AG08395 (cell line): ENCODE data around the gene SLC39A11.
A peak's percentile ranks its signal among the peaks of the same experiment; 100 is the strongest.
"Not testable (repeated sequence)": the region's sequence is repeated elsewhere in the genome, so short reads cannot be mapped to it uniquely, and the experiment has no call there.

Source experiments
- DNase-seq: peaks from one replicate; pipeline ENCODE4 v3.0.0; 2012; ENCODE audit warnings: mixed read lengths, low spot score

The SLC39A11 gene

GRCh38 chr17:73007407-73007806 is 85.1 kb downstream of the SLC39A11 start:
- no peak for DNase-seq

DNA sequence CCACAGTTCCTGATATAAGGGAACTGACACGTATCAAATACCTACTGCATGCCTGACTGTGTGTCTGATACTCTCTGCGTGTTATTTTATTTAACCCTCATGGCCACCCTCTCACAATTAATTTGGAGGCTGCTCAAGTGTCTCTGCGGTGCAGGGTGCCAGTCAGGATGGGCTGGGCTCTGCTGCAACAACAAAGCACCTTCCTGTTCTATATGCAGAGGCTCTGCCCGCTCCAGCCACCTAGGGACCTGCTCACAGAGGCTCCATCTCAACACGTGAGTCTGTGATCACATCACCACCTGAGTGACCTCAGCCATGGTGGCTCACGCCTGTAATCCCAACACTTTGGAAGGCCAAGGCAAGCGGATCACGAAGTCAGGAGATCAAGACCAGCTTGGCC is 87.1 kb downstream of the SLC39A11 start:
- no peak for DNase-seq

DNA sequence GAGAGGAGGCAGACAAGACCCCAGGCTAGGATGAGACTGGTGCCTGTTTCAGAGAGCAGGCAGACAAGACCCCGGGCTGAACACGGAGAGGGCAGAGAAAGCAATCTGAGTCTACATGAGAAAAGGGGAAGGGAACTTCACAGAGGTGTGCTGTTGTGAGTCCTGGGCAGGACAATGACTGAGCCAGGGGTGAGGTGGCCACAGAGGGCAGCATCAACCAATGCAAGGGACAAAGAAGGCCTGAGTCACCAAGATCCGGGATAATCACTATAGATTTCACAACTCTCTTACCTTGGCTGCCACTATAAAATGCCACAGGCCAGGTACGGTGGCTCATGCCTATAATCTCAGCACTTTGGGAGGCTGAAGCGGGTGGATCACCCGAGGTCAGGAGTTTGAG is 89.0 kb downstream of the SLC39A11 start:
- DNase-seq: no peak

- no peak for DNase-seq
Measured at GRCh38 chr17:73000832-73001231, 91.7 kb downstream of the SLC39A11 start.

GRCh38 chr17:72999474-72999873 is 93.0 kb downstream of the SLC39A11 start:
- DNase-seq: not testable (repeated sequence)

DNA sequence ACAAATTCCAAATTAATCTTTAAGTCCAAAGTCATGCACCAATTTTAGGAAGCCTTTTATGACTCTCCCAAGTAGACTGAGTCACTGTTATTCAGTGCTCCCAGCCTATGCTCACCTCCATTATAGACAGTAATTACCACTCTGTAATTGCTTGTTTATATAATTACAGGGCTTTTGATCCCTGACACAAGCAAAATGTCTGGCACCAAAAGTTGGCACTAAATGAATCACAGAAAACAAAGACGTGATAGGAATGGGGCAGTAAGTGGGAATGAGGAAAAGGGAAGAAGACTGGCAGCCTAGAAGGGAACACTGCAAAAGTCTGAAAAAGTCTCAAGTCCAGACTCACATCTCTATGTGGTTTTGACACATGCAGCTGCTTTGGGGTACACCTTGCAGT is 94.1 kb downstream of the SLC39A11 start:
- DNase-seq: no peak

- DNase-seq: no peak
Measured at GRCh38 chr17:72997559-72997958, 94.9 kb downstream of the SLC39A11 start.

GRCh38 chr17:72996791-72997190 is 95.7 kb downstream of the SLC39A11 start:
- no peak for DNase-seq

DNA sequence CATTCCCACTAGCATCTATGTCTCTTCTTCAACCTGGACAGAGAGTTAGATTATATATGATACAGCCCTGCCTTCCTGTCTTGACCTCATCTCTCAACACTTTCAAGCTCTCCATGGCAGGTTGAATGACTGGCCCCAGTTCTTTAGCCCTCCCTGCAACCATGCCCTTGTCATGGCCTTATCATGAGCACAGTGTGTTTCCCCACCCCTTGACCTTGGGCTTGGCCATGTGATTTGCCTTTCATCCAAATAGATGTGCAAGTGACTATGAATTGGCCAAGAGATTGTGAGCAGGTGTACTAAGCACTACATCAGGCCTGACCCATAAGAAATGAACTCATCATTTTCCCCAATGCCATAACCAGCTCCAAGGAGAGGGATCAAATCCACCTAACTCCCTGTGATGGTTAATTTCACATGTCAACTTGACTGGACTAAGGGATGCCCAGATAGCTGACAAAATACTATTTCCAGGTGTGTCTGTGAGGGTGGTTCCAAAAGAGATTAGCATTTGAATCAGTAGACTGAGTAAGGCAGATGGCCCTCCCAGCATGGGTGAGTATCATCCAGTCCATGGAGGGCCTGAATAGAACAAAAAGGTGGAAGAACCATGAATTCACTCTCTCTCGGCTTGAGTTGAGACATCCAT is 97.4 kb downstream of the SLC39A11 start:
- no peak for DNase-seq

DNA sequence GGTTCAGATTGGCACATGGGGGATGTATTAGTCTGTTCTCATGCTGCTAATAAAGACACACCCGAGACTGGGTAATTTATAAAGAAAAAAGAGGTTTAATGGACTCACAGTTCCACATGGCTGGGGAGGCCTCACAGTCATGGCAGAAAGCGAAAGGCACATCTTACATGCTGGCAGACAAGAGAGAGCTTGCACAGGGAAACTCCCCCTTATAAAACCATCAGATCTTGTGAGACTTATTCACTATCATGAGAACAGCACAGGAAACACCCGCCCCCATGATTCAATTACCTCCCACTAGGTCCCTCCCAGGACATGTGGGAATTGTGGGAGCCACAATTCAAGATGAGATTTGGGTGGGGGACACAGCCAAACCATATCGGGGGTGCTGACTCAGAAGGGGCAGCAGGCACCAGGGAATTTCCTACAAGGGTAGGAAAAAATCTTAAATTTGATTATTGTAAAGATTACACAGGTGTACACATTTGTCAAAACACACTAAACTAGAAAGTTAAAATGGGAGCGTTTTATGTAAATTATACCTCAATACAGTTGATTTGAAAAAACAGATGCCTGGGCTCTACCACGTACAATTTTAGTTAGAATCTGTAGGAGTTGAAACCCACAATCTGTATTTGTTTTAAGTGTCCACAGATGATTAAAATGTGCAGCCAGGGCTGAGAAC is 99.6 kb downstream of the SLC39A11 start:
- DNase-seq: not testable (repeated sequence)

GRCh38 chr17:72991651-72992050 is 100.8 kb downstream of the SLC39A11 start:
- no peak for DNase-seq

GRCh38 chr17:72989074-72989610 is 103.3 kb downstream of the SLC39A11 start:
- no peak for DNase-seq

DNA sequence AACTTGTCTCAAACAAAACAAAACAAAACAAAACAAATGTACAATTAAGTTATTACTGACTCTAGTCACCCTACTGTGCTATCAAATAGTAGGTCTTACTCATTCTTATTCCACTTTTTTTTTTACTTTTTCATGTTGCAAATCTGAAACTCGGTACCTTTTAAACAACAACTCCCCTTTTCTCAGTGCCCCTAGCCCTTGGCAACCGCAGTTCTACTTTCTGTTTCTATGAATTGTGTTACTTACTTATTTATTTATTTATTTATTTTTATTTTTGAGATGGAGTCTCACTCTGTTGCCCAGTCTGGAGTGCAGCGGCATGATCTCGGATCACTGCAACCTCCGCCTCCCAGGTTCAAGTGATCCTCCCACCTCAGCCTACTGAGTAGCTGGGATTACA is 104.0 kb downstream of the SLC39A11 start:
- DNase-seq: no peak

- no peak for DNase-seq
Measured at GRCh38 chr17:72987166-72987565, 105.3 kb downstream of the SLC39A11 start.

- DNase-seq: peak; percentile 92
Measured at GRCh38 chr17:72985882-72986720, 106.4 kb downstream of the SLC39A11 start.

DNA sequence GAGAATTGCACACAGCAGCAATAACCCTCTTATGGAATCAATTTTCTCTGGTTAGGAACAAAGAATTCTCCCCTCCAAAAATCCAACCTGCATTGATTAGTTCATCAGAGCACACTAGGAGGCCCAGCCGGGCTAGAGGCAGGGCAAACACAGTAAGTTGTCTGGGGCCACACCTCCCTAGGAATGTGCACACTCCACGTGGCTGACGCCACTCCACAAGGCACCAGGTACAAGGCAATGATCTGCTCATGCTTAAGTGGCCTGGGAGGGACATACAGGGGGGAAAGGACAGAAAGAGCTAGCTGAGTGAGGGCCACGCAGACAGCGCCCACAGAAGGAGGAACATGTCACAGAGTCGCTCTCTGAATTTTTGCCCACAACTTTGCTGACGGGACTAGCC is 107.6 kb downstream of the SLC39A11 start:
- no peak for DNase-seq

DNA sequence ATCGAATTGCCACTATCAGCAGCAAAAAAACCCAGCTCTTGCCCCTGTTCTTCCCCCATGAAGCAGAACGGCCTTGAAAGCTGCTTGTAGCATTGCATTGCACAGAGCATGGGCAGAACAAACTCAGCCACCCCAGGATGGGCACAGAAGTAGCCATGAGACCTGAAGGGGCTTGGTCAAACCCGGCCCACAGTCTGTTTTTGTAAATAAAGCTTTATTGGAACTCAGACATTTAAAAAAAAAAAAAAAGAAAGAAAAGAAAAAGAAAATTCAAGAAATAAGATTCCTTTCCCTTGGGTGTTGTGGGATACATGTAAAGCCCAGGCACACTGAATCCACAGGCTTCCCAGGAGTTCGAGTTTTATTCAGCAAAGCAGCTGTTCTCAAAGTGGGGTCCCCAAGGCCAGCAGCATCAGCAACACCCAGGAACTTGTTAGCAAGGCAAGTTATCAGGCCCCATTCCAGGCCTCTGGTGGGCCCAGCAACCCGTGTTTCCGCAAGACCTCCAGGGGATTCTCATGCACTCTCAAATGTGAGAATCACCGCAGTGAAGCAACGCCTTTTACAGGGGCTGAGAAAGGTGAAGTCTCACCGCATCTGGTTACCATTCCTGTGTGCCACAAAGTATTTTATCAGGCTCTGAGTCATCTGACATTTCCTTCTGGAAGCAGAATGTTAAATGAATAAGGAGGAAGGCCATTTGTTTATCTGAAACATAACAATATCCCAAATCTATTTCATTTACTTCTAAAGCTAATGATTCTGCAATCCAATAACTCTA is 108.2 kb downstream of the SLC39A11 start:
- DNase-seq: peak; percentile 48

DNA sequence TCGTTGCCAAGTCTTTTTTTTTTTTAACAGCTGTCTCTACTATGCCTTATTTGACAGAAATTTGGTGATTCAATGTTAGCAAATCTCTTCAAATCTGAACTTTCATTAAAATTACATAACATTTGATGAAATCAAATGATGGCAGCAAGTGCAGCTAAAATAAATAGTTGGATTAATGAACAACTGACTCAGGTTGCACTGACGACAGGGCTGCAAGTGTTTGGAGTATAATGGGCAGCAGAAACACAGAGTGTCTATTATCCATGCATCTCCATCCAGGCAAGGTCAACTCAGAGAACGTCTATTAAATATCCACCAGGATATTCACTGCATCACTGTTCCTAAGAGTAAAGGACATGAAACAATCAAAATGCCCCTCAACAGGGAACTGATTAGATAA is 109.8 kb downstream of the SLC39A11 start:
- no peak for DNase-seq

DNA sequence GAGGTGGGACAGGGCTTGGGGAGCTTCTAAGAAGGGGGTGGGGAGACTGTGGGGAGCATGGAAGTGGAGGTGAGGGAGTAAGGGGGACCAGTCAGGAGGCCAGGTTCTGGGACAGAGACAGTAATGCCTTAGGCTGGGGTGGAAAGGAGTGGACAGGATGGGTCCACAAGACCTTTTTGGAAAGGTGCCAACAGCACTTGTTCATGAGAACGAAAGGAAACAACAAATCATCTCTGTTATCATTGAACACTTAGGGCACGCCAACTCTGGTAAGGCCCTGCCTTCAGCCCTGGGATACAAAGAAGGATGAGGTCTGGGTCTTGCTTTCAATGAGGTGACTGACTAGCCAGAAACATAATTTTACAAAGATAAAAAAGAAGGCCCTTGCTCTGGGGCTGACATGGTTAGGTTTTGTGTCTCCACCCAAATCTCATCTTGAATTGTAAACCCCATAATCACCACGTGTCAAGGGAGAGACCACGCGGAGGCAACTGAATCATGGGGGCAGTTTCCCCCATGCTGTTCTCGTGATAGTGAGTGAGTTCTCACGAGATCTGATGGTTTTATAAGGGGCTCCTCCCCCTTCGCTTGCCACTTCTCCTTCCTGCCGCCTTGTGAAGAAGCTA is 113.8 kb downstream of the SLC39A11 start:
- DNase-seq: no peak

DNA sequence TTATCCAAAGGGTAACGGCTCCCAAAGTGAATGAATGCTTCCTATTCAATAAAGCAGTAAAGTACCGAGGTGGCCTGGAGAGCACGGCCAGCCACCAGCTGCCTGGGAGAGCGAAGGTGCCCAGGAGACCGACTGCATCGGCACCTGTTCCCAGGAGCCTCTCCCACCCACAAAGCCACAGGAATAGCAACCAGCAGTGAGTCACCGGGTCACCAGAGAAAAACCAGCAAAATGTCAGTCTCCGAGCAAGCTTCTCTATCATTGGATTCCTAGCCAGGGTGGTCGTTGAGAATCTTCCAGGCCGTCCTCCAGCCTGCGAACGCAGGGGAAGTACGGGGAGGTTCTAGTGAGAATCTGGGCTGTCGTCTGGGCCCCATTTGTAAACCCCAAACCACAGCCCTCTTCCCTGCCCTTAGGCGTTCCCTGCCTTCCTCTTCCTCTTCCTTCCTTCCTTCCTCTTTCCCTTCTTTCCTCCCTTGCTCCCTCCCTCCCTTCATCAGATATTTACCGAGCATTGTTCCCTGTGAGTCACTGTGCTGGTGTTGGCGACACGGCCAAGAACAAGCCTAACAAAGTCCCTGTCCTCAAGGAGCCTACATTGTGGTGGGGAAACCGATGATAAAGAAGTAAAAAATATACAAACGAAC is 114.6 kb downstream of the SLC39A11 start:
- DNase-seq: no peak
